Measurements from ENCODE around the gene AP3S1.
"Not testable (repeated sequence)": the region's sequence is repeated elsewhere in the genome, so short reads cannot be mapped to it uniquely, and the experiment has no call there.

AP3S1 gene

GRCh38 chr5:115841382-115842088, at the start of gene AP3S1, which contains the start of gene ATG12:
Gene AP3S1 (plus strand): TSS chr5:115841935. CDS start chr5:115842038, 103 bp downstream.
Gene ATG12 (minus strand): TSS chr5:115841565. CDS start chr5:115841552, 13 bp downstream.
- peak; percentile 98 for DNase-seq

GRCh38 chr5:115795700-115796099, 46.0 kb upstream of the AP3S1 start:
- DNase-seq = no peak

GRCh38 chr5:115796656-115797055, 45.1 kb upstream of the AP3S1 start:
- DNase-seq = no peak

GRCh38 chr5:115798252-115798651, 43.5 kb upstream of the AP3S1 start:
- no peak for DNase-seq

GRCh38 chr5:115800108-115800507, 41.6 kb upstream of the AP3S1 start:
- DNase-seq = no peak

- no peak for DNase-seq
Measured at GRCh38 chr5:115801152-115801551, 40.6 kb upstream of the AP3S1 start.

GRCh38 chr5:115801984-115802383, 39.8 kb upstream of the AP3S1 start:
- DNase-seq = no peak

- DNase-seq = no peak
Measured at GRCh38 chr5:115806986-115807653, 34.6 kb upstream of the AP3S1 start.

- DNase-seq = no peak
Measured at GRCh38 chr5:115807654-115808052, 34.1 kb upstream of the AP3S1 start.

- not testable (repeated sequence) for DNase-seq
Measured at GRCh38 chr5:115808066-115808465, 33.7 kb upstream of the AP3S1 start.

GRCh38 chr5:115809946-115810345, 31.8 kb upstream of the AP3S1 start:
- no peak for DNase-seq

- DNase-seq = no peak
Measured at GRCh38 chr5:115810761-115811160, 31.0 kb upstream of the AP3S1 start.

- no peak for DNase-seq
Measured at GRCh38 chr5:115811406-115811805, 30.3 kb upstream of the AP3S1 start.

GRCh38 chr5:115812372-115812771, 29.4 kb upstream of the AP3S1 start:
- no peak for DNase-seq

- DNase-seq = peak; percentile 3
Measured at GRCh38 chr5:115813719-115814118, 28.0 kb upstream of the AP3S1 start.

- no peak for DNase-seq
Measured at GRCh38 chr5:115815006-115815692, 26.6 kb upstream of the AP3S1 start.

- DNase-seq = no peak
Measured at GRCh38 chr5:115815693-115816225, 26.0 kb upstream of the AP3S1 start.

- DNase-seq = peak; percentile 98
Measured at GRCh38 chr5:115816226-115817081, 25.3 kb upstream of the AP3S1 start, which contains the start of gene CDO1. Gene CDO1 (minus strand): TSS chr5:115816659. CDS start chr5:115816397, 262 bp downstream.

GRCh38 chr5:115817386-115817785, 24.3 kb upstream of the AP3S1 start:
- peak; percentile 25 for DNase-seq

GRCh38 chr5:115818821-115819220, 22.9 kb upstream of the AP3S1 start:
- DNase-seq = no peak

- DNase-seq = no peak
Measured at GRCh38 chr5:115820846-115821245, 20.9 kb upstream of the AP3S1 start.

- not testable (repeated sequence) for DNase-seq
Measured at GRCh38 chr5:115824983-115825382, 16.8 kb upstream of the AP3S1 start.
